HEK293 (cell line): ENCODE measurements around the gene SPPL2C.

Experiments
- CTCF ChIA-PET: fragments of 350-600 bp; formaldehyde crosslinking; extraction: SDS; loops from one replicate; lab custom pipeline; 2021; ENCODE audit warnings: antibody characterized with exemption; lab: Yijun Ruan, JAX
- POLR2A ChIA-PET: fragments of 300-600 bp; formaldehyde crosslinking; extraction: SDS; loops from one replicate; lab custom pipeline; 2020; ENCODE audit warnings: antibody characterized with exemption, inconsistent platforms; lab: Yijun Ruan, JAX
- H3K27ac ChIP-seq: fragments of 200-500 bp; sonication (Bioruptor generic); 2 replicates; pipeline ENCODE4 v1.5.1; 2014; ENCODE audit warnings: low read depth, low read length, control low read depth, inconsistent platforms; ENCODE audit errors: extremely low read depth
- H3K36me3 ChIP-seq, 2 experiments: fragments of 200-500 bp in 1 of 2; sonication (Bioruptor generic) in 1 of 2; 1 replicate in 1 of 2; 2 replicates in 1 of 2; pipeline ENCODE4 v1.5.1; 2014 to 2017; ENCODE audit warnings: inconsistent platforms in 2 of 2, low read length in 2 of 2; ENCODE audit not compliant: control insufficient read depth in 2 of 2, insufficient read depth in 1 of 2
- H3K4me1 ChIP-seq: fragments of 200-500 bp; sonication (Bioruptor generic); 2 replicates; pipeline ENCODE4 v1.5.1; 2014; ENCODE audit warnings: mild to moderate bottlenecking, low read length, inconsistent platforms; ENCODE audit not compliant: control insufficient read depth, insufficient read depth
- H3K4me3 ChIP-seq: 2 replicates; pipeline ENCODE4 v1.5.1; 2011; ENCODE audit warnings: low read depth, mild to moderate bottlenecking, control low read depth, low read length, moderate library complexity
- H3K9me3 ChIP-seq: fragments of 200-500 bp; sonication (Bioruptor generic); 2 replicates; pipeline ENCODE4 v1.5.1; 2014; ENCODE audit warnings: low read depth, low read length, inconsistent platforms; ENCODE audit not compliant: control insufficient read depth, insufficient read depth
- REPIN1 ChIP-seq: fragments of 450-650 bp; formaldehyde crosslinking; IDR thresholded peaks from 2 replicates; pipeline ENCODE4 v1.5.1; 2017; ENCODE audit warnings: missing biosample characterization, missing genetic modification characterization, low read depth
- SALL2 ChIP-seq: fragments of 450-650 bp; formaldehyde crosslinking; IDR thresholded peaks from 2 replicates; pipeline ENCODE4 v1.5.0; 2017; ENCODE audit warnings: missing biosample characterization, mild to moderate bottlenecking, missing genetic modification characterization, borderline replicate concordance
- ZBTB1 ChIP-seq: fragments of 450-650 bp; formaldehyde crosslinking; IDR thresholded peaks from 2 replicates; pipeline ENCODE4 v1.5.1; 2016; ENCODE audit warnings: missing biosample characterization, missing genetic modification characterization
- ZBTB8A ChIP-seq: fragments of 450-650 bp; formaldehyde crosslinking; IDR thresholded peaks from 2 replicates; pipeline ENCODE4 v1.5.1; 2016; ENCODE audit warnings: missing biosample characterization, missing genetic modification characterization
- ZEB2 ChIP-seq: fragments of 450-650 bp; formaldehyde crosslinking; IDR thresholded peaks from 2 replicates; pipeline ENCODE4 v1.5.1; 2016; ENCODE audit warnings: missing biosample characterization, missing genetic modification characterization
- ZNF132 ChIP-seq: fragments of 450-650 bp; formaldehyde crosslinking; IDR thresholded peaks from 2 replicates; pipeline ENCODE4 v1.5.1; 2017; ENCODE audit warnings: missing biosample characterization, missing genetic modification characterization, borderline replicate concordance
- ZNF223 ChIP-seq: fragments of 450-650 bp; formaldehyde crosslinking; IDR thresholded peaks from 2 replicates; pipeline ENCODE4 v1.5.1; 2016; ENCODE audit warnings: missing biosample characterization, missing genetic modification characterization
- ZNF558 ChIP-seq: fragments of 450-650 bp; formaldehyde crosslinking; IDR thresholded peaks from 2 replicates; pipeline ENCODE4 v1.5.1; 2016; ENCODE audit warnings: missing biosample characterization, missing genetic modification characterization
- ZNF623 ChIP-seq: fragments of 450-650 bp; formaldehyde crosslinking; IDR thresholded peaks from 2 replicates; pipeline ENCODE4 v1.5.1; 2016; ENCODE audit warnings: missing biosample characterization, missing genetic modification characterization
- ZNF670 ChIP-seq: fragments of 450-650 bp; formaldehyde crosslinking; IDR thresholded peaks from 2 replicates; pipeline ENCODE4 v1.5.1; 2016; ENCODE audit warnings: missing biosample characterization, missing genetic modification characterization, low read depth
- ZNF707 ChIP-seq: fragments of 450-650 bp; formaldehyde crosslinking; IDR thresholded peaks from 2 replicates; pipeline ENCODE4 v1.5.1; 2016; ENCODE audit warnings: missing biosample characterization, missing genetic modification characterization
- ZNF76 ChIP-seq: fragments of 450-650 bp; formaldehyde crosslinking; IDR thresholded peaks from 2 replicates; pipeline ENCODE4; 2016; ENCODE audit warnings: low read depth, missing biosample characterization, missing genetic modification characterization, borderline replicate concordance
- ZNF792 ChIP-seq: fragments of 450-650 bp; formaldehyde crosslinking; IDR thresholded peaks from 2 replicates; pipeline ENCODE4 v1.5.1; 2016; ENCODE audit warnings: missing biosample characterization, missing genetic modification characterization
- TF ChIP-seq, protein P1 (sequence below): fragments of 450-650 bp; formaldehyde crosslinking; IDR thresholded peaks from 2 replicates; pipeline ENCODE4 v1.5.1; 2016; ENCODE audit warnings: missing biosample characterization, missing genetic modification characterization
- TF ChIP-seq, protein P2 (sequence below): fragments of 450-650 bp; formaldehyde crosslinking; IDR thresholded peaks from 2 replicates; pipeline ENCODE4 v1.5.1; 2016; ENCODE audit warnings: missing biosample characterization, missing genetic modification characterization
- TF ChIP-seq, protein P3 (sequence below): fragments of 450-650 bp; formaldehyde crosslinking; IDR thresholded peaks from 2 replicates; pipeline ENCODE4 v1.5.1; 2016; ENCODE audit warnings: missing biosample characterization, missing genetic modification characterization
- TF ChIP-seq, protein P4 (sequence below): fragments of 450-650 bp; formaldehyde crosslinking; IDR thresholded peaks from 2 replicates; pipeline ENCODE4 v1.5.1; 2017; ENCODE audit warnings: missing biosample characterization, missing genetic modification characterization
- TF ChIP-seq, protein P5 (sequence below): fragments of 450-650 bp; formaldehyde crosslinking; IDR thresholded peaks from 2 replicates; pipeline ENCODE4 v1.5.1; 2016; ENCODE audit warnings: missing biosample characterization, missing genetic modification characterization, borderline replicate concordance

Gene SPPL2C

DNA sequence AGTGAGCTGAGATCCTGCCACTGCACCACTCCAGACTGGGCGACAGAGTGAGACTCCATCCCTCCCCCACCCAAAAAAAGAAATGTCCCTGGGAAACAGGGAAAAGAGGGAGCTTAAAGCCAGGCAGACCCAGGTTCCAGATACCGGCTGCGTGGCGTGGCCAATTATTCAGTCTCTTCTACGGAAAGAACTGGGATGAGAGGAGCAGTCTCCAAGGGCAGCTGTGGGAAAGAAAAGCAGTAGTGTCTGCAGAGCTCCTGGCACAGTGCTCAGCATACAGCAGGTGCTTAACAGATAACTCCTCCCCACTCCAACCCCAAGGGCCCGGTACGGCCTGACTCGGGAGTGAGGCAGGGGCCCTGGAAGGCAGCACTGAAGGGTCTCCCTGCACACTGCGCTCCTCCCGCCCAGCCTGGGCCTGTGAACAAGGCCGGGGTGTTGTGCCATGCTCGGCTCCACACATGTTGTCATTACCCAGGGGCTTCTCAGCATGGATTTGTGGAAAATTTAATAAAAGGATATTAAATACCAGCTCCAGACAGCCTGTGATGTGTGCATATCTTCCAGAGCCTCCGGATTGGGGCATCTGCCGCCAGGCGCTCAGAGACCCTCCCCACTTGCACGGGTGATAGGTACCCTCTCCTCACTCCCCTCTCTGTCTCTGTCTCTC lies 17.6 kb upstream of the SPPL2C start (continued):
- TF ChIP-seq ZNF132 (tag by site-specific recombination) (no peak), ZNF792 (tag by site-specific recombination) (no peak), ZEB2 (no peak), ZNF558 (tag by site-specific recombination) (no peak), ZNF223 (tag by site-specific recombination) (no peak)
- TF ChIP-seq, protein P1, sequence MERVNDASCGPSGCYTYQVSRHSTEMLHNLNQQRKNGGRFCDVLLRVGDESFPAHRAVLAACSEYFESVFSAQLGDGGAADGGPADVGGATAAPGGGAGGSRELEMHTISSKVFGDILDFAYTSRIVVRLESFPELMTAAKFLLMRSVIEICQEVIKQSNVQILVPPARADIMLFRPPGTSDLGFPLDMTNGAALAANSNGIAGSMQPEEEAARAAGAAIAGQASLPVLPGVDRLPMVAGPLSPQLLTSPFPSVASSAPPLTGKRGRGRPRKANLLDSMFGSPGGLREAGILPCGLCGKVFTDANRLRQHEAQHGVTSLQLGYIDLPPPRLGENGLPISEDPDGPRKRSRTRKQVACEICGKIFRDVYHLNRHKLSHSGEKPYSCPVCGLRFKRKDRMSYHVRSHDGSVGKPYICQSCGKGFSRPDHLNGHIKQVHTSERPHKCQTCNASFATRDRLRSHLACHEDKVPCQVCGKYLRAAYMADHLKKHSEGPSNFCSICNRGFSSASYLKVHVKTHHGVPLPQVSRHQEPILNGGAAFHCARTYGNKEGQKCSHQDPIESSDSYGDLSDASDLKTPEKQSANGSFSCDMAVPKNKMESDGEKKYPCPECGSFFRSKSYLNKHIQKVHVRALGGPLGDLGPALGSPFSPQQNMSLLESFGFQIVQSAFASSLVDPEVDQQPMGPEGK (tag by site-specific recombination): no peak

DNA sequence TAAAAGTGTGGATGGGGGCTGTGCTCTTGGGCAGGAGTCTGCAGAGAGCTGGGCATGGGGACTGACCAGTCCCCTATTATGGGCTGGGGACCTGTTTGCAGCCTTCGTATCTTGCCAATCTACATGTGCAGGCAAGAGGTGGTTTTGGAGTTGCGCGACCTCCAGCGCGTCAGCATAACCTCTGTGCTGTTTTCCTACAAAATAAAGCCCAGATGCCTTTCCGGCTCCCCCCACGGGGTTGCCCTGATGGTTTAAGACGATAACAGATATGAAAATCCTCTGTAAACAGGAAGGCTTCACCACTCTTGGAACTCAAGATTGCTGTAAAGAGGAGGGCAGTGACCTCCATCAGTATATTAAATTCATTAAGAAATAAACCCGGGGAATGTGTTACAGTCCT lies 16.5 kb upstream of the SPPL2C start:
- Histone ChIP-seq H3K36me3 (no peaks in the 10 kb centered on the region), H3K4me1 (no peaks in the 10 kb centered on the region), H3K9me3 (no peaks in the 10 kb centered on the region), H3K4me3 (no peak overlapping the region), H3K27ac (no peak overlapping the region)
- POLR2A ChIA-PET: no interaction called here
- no peak for TF ChIP-seq ZNF670 (tag by site-specific recombination)
- no peak for TF ChIP-seq ZBTB1 (tag by site-specific recombination)
- TF ChIP-seq ZNF223 (tag by site-specific recombination): no peak
- TF ChIP-seq, protein P2, sequence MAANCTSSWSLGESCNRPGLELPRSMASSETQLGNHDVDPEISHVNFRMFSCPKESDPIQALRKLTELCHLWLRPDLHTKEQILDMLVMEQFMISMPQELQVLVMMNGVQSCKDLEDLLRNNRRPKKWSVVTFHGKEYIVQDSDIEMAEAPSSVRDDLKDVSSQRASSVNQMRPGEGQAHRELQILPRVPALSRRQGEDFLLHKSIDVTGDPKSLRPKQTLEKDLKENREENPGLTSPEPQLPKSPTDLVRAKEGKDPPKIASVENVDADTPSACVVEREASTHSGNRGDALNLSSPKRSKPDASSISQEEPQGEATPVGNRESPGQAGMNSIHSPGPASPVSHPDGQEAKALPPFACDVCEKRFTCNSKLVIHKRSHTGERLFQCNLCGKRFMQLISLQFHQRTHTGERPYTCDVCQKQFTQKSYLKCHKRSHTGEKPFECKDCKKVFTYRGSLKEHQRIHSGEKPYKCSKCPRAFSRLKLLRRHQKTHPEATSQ: no peak
- TF ChIP-seq ZBTB8A: no peak
- TF ChIP-seq SALL2: no peak
- TF ChIP-seq ZNF623 (tag by site-specific recombination): no peak
- no peak for TF ChIP-seq ZNF707 (tag by site-specific recombination)
- TF ChIP-seq REPIN1 (tag by site-specific recombination): no peak
- TF ChIP-seq, protein P3, sequence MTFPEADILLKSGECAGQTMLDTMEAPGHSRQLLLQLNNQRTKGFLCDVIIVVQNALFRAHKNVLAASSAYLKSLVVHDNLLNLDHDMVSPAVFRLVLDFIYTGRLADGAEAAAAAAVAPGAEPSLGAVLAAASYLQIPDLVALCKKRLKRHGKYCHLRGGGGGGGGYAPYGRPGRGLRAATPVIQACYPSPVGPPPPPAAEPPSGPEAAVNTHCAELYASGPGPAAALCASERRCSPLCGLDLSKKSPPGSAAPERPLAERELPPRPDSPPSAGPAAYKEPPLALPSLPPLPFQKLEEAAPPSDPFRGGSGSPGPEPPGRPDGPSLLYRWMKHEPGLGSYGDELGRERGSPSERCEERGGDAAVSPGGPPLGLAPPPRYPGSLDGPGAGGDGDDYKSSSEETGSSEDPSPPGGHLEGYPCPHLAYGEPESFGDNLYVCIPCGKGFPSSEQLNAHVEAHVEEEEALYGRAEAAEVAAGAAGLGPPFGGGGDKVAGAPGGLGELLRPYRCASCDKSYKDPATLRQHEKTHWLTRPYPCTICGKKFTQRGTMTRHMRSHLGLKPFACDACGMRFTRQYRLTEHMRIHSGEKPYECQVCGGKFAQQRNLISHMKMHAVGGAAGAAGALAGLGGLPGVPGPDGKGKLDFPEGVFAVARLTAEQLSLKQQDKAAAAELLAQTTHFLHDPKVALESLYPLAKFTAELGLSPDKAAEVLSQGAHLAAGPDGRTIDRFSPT (tag by site-specific recombination): no peak
- TF ChIP-seq, protein P4, sequence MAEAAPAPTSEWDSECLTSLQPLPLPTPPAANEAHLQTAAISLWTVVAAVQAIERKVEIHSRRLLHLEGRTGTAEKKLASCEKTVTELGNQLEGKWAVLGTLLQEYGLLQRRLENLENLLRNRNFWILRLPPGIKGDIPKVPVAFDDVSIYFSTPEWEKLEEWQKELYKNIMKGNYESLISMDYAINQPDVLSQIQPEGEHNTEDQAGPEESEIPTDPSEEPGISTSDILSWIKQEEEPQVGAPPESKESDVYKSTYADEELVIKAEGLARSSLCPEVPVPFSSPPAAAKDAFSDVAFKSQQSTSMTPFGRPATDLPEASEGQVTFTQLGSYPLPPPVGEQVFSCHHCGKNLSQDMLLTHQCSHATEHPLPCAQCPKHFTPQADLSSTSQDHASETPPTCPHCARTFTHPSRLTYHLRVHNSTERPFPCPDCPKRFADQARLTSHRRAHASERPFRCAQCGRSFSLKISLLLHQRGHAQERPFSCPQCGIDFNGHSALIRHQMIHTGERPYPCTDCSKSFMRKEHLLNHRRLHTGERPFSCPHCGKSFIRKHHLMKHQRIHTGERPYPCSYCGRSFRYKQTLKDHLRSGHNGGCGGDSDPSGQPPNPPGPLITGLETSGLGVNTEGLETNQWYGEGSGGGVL (tag by site-specific recombination): no peak
- TF ChIP-seq ZNF76 (tag by site-specific recombination): no peak
- TF ChIP-seq, protein P5, sequence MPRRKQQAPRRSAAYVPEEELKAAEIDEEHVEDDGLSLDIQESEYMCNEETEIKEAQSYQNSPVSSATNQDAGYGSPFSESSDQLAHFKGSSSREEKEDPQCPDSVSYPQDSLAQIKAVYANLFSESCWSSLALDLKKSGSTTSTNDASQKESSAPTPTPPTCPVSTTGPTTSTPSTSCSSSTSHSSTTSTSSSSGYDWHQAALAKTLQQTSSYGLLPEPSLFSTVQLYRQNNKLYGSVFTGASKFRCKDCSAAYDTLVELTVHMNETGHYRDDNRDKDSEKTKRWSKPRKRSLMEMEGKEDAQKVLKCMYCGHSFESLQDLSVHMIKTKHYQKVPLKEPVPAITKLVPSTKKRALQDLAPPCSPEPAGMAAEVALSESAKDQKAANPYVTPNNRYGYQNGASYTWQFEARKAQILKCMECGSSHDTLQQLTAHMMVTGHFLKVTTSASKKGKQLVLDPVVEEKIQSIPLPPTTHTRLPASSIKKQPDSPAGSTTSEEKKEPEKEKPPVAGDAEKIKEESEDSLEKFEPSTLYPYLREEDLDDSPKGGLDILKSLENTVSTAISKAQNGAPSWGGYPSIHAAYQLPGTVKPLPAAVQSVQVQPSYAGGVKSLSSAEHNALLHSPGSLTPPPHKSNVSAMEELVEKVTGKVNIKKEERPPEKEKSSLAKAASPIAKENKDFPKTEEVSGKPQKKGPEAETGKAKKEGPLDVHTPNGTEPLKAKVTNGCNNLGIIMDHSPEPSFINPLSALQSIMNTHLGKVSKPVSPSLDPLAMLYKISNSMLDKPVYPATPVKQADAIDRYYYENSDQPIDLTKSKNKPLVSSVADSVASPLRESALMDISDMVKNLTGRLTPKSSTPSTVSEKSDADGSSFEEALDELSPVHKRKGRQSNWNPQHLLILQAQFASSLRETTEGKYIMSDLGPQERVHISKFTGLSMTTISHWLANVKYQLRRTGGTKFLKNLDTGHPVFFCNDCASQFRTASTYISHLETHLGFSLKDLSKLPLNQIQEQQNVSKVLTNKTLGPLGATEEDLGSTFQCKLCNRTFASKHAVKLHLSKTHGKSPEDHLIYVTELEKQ (tag by site-specific recombination): no peak
- CTCF ChIA-PET: interaction anchor here (0.5 to 8.4 kb wide), 4 partner anchors 179 to 587 kb away, joined by 3 to 99 read pairs (median 4); no protein-coding TSS in a partner anchor
